ENCODE results near the gene TPSD1.

- no peak for TF ChIP-seq POLR2AphosphoS5 (IDR thresholded peaks at IDR 0.05; ENCODE audit: low read depth)
- TF ChIP-seq CTCF (conservative IDR thresholded peaks at IDR 0.05; ENCODE audit: low read depth in 2 of 2), result no peak
- no peak for TF ChIP-seq EZH2phosphoT487 (IDR thresholded peaks at IDR 0.05; ENCODE audit: unreplicated experiment)
Measured at GRCh38 chr16:1259760-1260068, 3.8 kb downstream of the TPSD1 start.
